Measurements from ENCODE around the gene PLEKHH1.

- no peak for TF ChIP-seq SP1 (IDR thresholded peaks at IDR 0.05; ENCODE audit: low read depth)
- no peak for TF ChIP-seq CTCF (IDR thresholded peaks at IDR 0.05 in 2 of 3, conservative IDR thresholded peaks at IDR 0.05 in 1 of 3; ENCODE audit: borderline replicate concordance in 1 of 3, insufficient read depth in 1 of 3, low read depth in 2 of 3, low read length in 2 of 3)
- no peak for TF ChIP-seq POLR2A (IDR thresholded peaks at IDR 0.05; ENCODE audit: borderline replicate concordance, extremely low read depth, insufficient read depth, insufficient read length)
- TF ChIP-seq EZH2 (IDR thresholded peaks at IDR 0.05) = no peak
- no peak for TF ChIP-seq REST (IDR thresholded peaks at IDR 0.05; ENCODE audit: low read depth)
- no peak for TF ChIP-seq ZBTB33 (IDR thresholded peaks at IDR 0.05; ENCODE audit: extremely low read depth, insufficient replicate concordance, low read length)
- TF ChIP-seq YY1 (IDR thresholded peaks at IDR 0.05; ENCODE audit: extremely low read depth, insufficient replicate concordance, low read depth, low read length) = no peak
- no peak for TF ChIP-seq ZNF274 (IDR thresholded peaks at IDR 0.05; ENCODE audit: low read depth, low read length)
- TF ChIP-seq CBX3 (IDR thresholded peaks at IDR 0.05; ENCODE audit: low read depth) = no peak
- no peak for TF ChIP-seq RAD21 (IDR thresholded peaks at IDR 0.05; ENCODE audit: low read depth)
- no peak for TF ChIP-seq POLR2AphosphoS5 (IDR thresholded peaks at IDR 0.05; ENCODE audit: low read depth, low read length)
- TF ChIP-seq JUND (IDR thresholded peaks at IDR 0.05) = no peak
- no peak for TF ChIP-seq FOSL1 (IDR thresholded peaks at IDR 0.05; ENCODE audit: low read depth)
These were observed 18.0 kb downstream of the PLEKHH1 start for GRCh38 chr14:67551123-67551522.
